ENCODE data around the gene RNF213.
"Not testable (repeated sequence)": the region's sequence is repeated elsewhere in the genome, so short reads cannot be mapped to it uniquely, and the experiment has no call there.

RNF213 gene

DNA sequence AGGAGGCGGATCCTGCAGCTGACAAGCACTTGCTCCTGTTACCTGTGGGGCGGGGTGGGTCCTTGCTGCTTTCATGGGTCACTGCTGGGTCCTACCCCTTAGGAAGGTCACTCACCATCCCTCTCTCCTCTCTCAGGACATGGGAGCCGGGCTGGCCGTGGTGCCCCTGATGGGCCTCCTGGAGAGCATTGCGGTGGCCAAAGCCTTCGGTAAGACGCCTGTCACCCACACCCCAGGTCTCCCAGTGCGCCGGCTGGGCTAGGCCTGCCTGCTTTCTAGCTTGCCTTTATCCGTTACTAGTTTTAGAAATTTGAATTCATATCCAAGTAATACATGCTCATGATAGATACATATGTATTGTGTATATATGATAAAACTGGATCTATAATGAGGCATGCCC lies 23.3 kb upstream of the RNF213 start:
- Histone ChIP-seq H2AFZ (ENCODE audit: low read depth, low read length) (no peak overlapping the region), H3K9ac (ENCODE audit: low read length) (no peak overlapping the region), H4K20me1 (ENCODE audit: insufficient read depth, low read length) (no peaks in the 10 kb centered on the region), H3K4me2 (ENCODE audit: low read length) (no peak overlapping the region), H3K4me3 (ENCODE audit: low read length) (no peak overlapping the region), H3K79me2 (ENCODE audit: low read length) (no peaks in the 10 kb centered on the region), H3K27me3 (ENCODE audit: low read depth, low read length) (no peaks in the 10 kb centered on the region), H3K9me3 (ENCODE audit: insufficient read depth, low read length) (peaks cover 8% of the 10 kb centered on the region; the same call in 1 of the 2 replicates), H3K4me1 (ENCODE audit: low read length) (no peaks in the 10 kb centered on the region), H3K27ac (ENCODE audit: low read length) (no peak overlapping the region), H3K36me3 (replicated peaks; ENCODE audit: low read depth, low read length) (peaks cover 8% of the 10 kb centered on the region)
- TF ChIP-seq EZH2phosphoT487 (IDR thresholded peaks at IDR 0.05; ENCODE audit: low read depth), result no peak
- TF ChIP-seq, protein P1, sequence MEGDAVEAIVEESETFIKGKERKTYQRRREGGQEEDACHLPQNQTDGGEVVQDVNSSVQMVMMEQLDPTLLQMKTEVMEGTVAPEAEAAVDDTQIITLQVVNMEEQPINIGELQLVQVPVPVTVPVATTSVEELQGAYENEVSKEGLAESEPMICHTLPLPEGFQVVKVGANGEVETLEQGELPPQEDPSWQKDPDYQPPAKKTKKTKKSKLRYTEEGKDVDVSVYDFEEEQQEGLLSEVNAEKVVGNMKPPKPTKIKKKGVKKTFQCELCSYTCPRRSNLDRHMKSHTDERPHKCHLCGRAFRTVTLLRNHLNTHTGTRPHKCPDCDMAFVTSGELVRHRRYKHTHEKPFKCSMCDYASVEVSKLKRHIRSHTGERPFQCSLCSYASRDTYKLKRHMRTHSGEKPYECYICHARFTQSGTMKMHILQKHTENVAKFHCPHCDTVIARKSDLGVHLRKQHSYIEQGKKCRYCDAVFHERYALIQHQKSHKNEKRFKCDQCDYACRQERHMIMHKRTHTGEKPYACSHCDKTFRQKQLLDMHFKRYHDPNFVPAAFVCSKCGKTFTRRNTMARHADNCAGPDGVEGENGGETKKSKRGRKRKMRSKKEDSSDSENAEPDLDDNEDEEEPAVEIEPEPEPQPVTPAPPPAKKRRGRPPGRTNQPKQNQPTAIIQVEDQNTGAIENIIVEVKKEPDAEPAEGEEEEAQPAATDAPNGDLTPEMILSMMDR (IDR thresholded peaks at IDR 0.05; ENCODE audit: low read depth, low read length), result no peak

GRCh38 chr17:80242505-80242904 lies 18.1 kb upstream of the RNF213 start:
- Histone ChIP-seq H3K9me3 (ENCODE audit: insufficient read depth, low read length) (no peaks in the 10 kb centered on the region), H4K20me1 (ENCODE audit: insufficient read depth, low read length) (no peaks in the 10 kb centered on the region), H3K36me3 (replicated peaks; ENCODE audit: low read depth, low read length) (no peaks in the 10 kb centered on the region), H3K79me2 (ENCODE audit: low read length) (no peaks in the 10 kb centered on the region), H3K27ac (ENCODE audit: low read length) (no peak overlapping the region), H3K4me2 (ENCODE audit: low read length) (no peak overlapping the region), H3K9ac (ENCODE audit: low read length) (no peak overlapping the region), H3K4me3 (ENCODE audit: low read length) (no peak overlapping the region), H3K27me3 (ENCODE audit: low read depth, low read length) (no peaks in the 10 kb centered on the region), H2AFZ (ENCODE audit: low read depth, low read length) (no peak overlapping the region), H3K4me1 (ENCODE audit: low read length) (no peaks in the 10 kb centered on the region)
- TF ChIP-seq, protein P1 (IDR thresholded peaks at IDR 0.05; ENCODE audit: low read depth, low read length), result no peak
- no peak for TF ChIP-seq EZH2phosphoT487 (IDR thresholded peaks at IDR 0.05; ENCODE audit: low read depth)

- H3K36me3 ChIP-seq (replicated peaks; ENCODE audit: low read depth, low read length), result no peaks in the 10 kb centered on the region
- H3K9me3 ChIP-seq (ENCODE audit: insufficient read depth, low read length), result no peaks in the 10 kb centered on the region
- no peaks in the 10 kb centered on the region for H3K79me2 ChIP-seq (ENCODE audit: low read length)
- no peaks in the 10 kb centered on the region for H4K20me1 ChIP-seq (ENCODE audit: insufficient read depth, low read length)
- H3K9ac ChIP-seq (ENCODE audit: low read length), result no peak overlapping the region
- no peak overlapping the region for H3K27ac ChIP-seq (ENCODE audit: low read length)
- H3K4me1 ChIP-seq (ENCODE audit: low read length), result no peaks in the 10 kb centered on the region
- H3K4me2 ChIP-seq (ENCODE audit: low read length), result no peak overlapping the region
- H2AFZ ChIP-seq (ENCODE audit: low read depth, low read length), result no peak overlapping the region
- H3K4me3 ChIP-seq (ENCODE audit: low read length), result no peak overlapping the region
- H3K27me3 ChIP-seq (ENCODE audit: low read depth, low read length), result no peaks in the 10 kb centered on the region
- TF ChIP-seq, protein P1 (IDR thresholded peaks at IDR 0.05; ENCODE audit: low read depth, low read length), result no peak
- no peak for TF ChIP-seq EZH2phosphoT487 (IDR thresholded peaks at IDR 0.05; ENCODE audit: low read depth)
Observed at GRCh38 chr17:80243526-80244433, 16.9 kb upstream of the RNF213 start.

DNA sequence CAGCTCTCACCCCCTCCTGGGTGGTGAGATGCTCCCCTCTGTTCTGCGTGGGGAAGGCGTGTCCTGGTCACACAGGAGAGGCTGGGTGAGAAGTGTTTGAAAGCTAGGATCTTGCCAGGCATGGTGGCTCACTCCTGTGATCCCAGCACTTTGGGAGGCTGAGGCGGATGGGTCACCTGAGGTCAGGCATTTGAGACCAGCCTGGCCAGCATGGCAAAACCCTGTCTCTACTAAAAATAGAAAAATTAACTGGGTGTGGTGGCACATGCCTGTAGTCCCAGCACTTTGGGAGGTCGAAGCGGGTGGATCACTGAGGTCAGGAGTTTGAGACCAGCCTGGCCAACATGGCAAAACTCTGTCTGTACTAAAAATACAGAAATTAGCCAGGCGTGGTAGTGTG lies 16.2 kb upstream of the RNF213 start:
- not testable (repeated sequence) for H3K9ac ChIP-seq (ENCODE audit: low read length); H3K79me2 ChIP-seq (ENCODE audit: low read length); H3K9me3 ChIP-seq (ENCODE audit: insufficient read depth, low read length); H3K36me3 ChIP-seq (replicated peaks; ENCODE audit: low read depth, low read length); H3K4me3 ChIP-seq (ENCODE audit: low read length); H4K20me1 ChIP-seq (ENCODE audit: insufficient read depth, low read length); H3K27me3 ChIP-seq (ENCODE audit: low read depth, low read length); H3K4me2 ChIP-seq (ENCODE audit: low read length); H2AFZ ChIP-seq (ENCODE audit: low read depth, low read length); H3K4me1 ChIP-seq (ENCODE audit: low read length); H3K27ac ChIP-seq (ENCODE audit: low read length)

Measured in OCI-LY3 (cell line).